PC-9 (cell line): Measurements from ENCODE around the gene NR6A1.

Experiments used
- EZH2 ChIP-seq: fragments of 200-600 bp; sonication (generic); IDR thresholded peaks from 2 replicates; pipeline ENCODE4 v1.8.0; 2017; ENCODE audit warnings: antibody characterized with exemption, low read depth
- TF ChIP-seq, protein P1 (sequence below): fragments of 200-600 bp; sonication (generic); conservative IDR thresholded peaks from 2 replicates; pipeline ENCODE4 v1.6.1; 2017; ENCODE audit warnings: mixed run types, antibody characterized with exemption, mild to moderate bottlenecking, moderate library complexity

DNA sequence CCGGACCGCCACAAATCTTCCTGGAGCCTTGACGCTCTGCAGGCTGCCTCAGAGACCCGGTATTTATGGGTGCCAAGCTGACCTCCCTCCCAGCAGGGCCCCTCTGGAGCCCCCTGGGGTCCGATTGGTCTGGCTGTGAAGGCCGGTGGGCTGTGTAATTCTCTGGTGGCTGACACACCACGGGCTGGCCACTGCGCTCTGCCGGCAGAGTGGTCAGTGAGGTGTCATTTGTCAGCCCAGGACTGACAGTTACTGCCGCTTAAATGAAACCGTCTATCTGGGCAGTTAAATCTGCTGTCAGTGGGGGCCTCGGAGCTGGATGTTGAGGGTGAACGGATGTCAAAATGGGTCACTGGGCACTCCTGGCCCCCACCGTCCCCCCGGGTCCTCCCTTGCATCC lies 274.6 kb downstream of the NR6A1 start:
- TF ChIP-seq, protein P1, sequence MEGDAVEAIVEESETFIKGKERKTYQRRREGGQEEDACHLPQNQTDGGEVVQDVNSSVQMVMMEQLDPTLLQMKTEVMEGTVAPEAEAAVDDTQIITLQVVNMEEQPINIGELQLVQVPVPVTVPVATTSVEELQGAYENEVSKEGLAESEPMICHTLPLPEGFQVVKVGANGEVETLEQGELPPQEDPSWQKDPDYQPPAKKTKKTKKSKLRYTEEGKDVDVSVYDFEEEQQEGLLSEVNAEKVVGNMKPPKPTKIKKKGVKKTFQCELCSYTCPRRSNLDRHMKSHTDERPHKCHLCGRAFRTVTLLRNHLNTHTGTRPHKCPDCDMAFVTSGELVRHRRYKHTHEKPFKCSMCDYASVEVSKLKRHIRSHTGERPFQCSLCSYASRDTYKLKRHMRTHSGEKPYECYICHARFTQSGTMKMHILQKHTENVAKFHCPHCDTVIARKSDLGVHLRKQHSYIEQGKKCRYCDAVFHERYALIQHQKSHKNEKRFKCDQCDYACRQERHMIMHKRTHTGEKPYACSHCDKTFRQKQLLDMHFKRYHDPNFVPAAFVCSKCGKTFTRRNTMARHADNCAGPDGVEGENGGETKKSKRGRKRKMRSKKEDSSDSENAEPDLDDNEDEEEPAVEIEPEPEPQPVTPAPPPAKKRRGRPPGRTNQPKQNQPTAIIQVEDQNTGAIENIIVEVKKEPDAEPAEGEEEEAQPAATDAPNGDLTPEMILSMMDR: no peak
- TF ChIP-seq EZH2: no peak
